ENCODE results near the gene MALRD1. TPM values are rescaled to one million over a fixed set of nuclear protein-coding genes. Genes with fewer than 3 reads are reported as not detected.

MALRD1 gene
- total and polyA plus RNA-seq, 2 of the 8 experiments (the other 6 are each of a cell fraction or from before 2014, with no cell fraction given), result 0.32 to 0.35 TPM

GRCh38 chr10:19098803-19099202, 50.2 kb downstream of the MALRD1 start (continued):
- TF ChIP-seq CHD7 (IDR thresholded peaks at IDR 0.05; ENCODE audit: insufficient replicate concordance, low read length) (no peak), BRCA1 (IDR thresholded peaks at IDR 0.05; ENCODE audit: low read depth, low read length) (no peak), RNF2 (IDR thresholded peaks at IDR 0.05; ENCODE audit: borderline replicate concordance, low read depth, low read length, missing control alignments, poor library complexity, severe bottlenecking) (no peak), SRF (IDR thresholded peaks at IDR 0.05; ENCODE audit: low read depth, low read length) (no peak), MAX (IDR thresholded peaks at IDR 0.05) (no peak), SAP30 (IDR thresholded peaks at IDR 0.05; ENCODE audit: insufficient read depth, insufficient replicate concordance, low read length) (no peak), ATF3 (IDR thresholded peaks at IDR 0.05; ENCODE audit: insufficient read depth, low read depth, low read length) (no peak), TAF7 (optimal IDR thresholded peaks at IDR 0.05; ENCODE audit: borderline replicate concordance, low read depth, low read length) (no peak), CBX8 (IDR thresholded peaks at IDR 0.05; ENCODE audit: borderline replicate concordance, low read depth, low read length) (no peak), GABPA (IDR thresholded peaks at IDR 0.05; ENCODE audit: borderline replicate concordance, insufficient read depth, low read length) (no peak)
